Measurements from ENCODE around the gene PIERCE2. TPM values are rescaled to one million over a fixed set of nuclear protein-coding genes. Genes with fewer than 3 reads are reported as not detected.

PIERCE2 gene
- 3.5 and 5.0 TPM in 2 replicates for total RNA-seq (2022)
- percentile 50 among the genes with signal in this experiment for Bru-seq, nascent RNA
- BruChase-seq, experiment 1, labeled RNA remaining after a 6-hour chase = percentile 49 among the genes with signal in this experiment
- BruChase-seq, experiment 2, labeled RNA remaining after a 2-hour chase = percentile 46 among the genes with signal in this experiment
- long read RNA-seq, partial matches to known transcripts = 0 of 5 reads
- long read RNA-seq, other reads (novel, unspliced or antisense) = 1 of 5 reads

GRCh38 chr15:55408012-55408928 is at the start of gene PIERCE2, which contains the start of gene CCPG1:
PIERCE2 (plus strand) TSS chr15:55408495; CDS start chr15:55408769, 274 bp downstream.
CCPG1 (minus strand) TSS chr15:55408359; CDS start chr15:55389424, 18,935 bp downstream.
- H3K27ac Mint-ChIP-seq (ENCODE audit: low read depth, unreplicated experiment) = peak within 1 kb of the TSS; percentile 86
- peak; percentile 88 for DNase-seq (ENCODE audit: unreplicated experiment)
- H3K9me3 Mint-ChIP-seq (ENCODE audit: unreplicated experiment) = no peaks in the 10 kb centered on the region
- intact Hi-C loops (cut with micrococcal nuclease) = loop anchor here (1.0 to 2.0 kb wide), 4 partner anchors 19 to 191 kb away; partner anchors contain the start of genes PIGB, PIGBOS1 and RAB27A
- peaks cover 12% of the 10 kb centered on the region for H3K4me1 Mint-ChIP-seq (ENCODE audit: insufficient read depth, unreplicated experiment)
- ChIA-PET POLR2A (interaction anchor here (0.6 to 2.6 kb wide), 29 partner anchors 8 to 735 kb away, joined by 3 to 18 read pairs (median 5); partner anchors contain the start of genes NEDD4, PIGB, PIGBOS1 and RSL24D1), CTCF (interaction anchor here (0.5 to 4.1 kb wide), 33 partner anchors 12 to 816 kb away, joined by 3 to 24 read pairs (median 4); partner anchors contain the start of genes PIGB and PIGBOS1)
- H3K27me3 Mint-ChIP-seq (ENCODE audit: insufficient read depth, unreplicated experiment) = no peaks in the 10 kb centered on the region
- peak within 1 kb of the TSS; percentile 82 for H3K4me3 Mint-ChIP-seq (ENCODE audit: unreplicated experiment)
- H3K36me3 Mint-ChIP-seq (ENCODE audit: insufficient read depth, unreplicated experiment) = no peaks in the 10 kb centered on the region
- peak; percentile 55 for TF ChIP-seq CTCF (IDR thresholded peaks at IDR 0.05; ENCODE audit: unreplicated experiment)
- BruUV-seq (replicated peaks) = TSS peak; percentile 76

DNA sequence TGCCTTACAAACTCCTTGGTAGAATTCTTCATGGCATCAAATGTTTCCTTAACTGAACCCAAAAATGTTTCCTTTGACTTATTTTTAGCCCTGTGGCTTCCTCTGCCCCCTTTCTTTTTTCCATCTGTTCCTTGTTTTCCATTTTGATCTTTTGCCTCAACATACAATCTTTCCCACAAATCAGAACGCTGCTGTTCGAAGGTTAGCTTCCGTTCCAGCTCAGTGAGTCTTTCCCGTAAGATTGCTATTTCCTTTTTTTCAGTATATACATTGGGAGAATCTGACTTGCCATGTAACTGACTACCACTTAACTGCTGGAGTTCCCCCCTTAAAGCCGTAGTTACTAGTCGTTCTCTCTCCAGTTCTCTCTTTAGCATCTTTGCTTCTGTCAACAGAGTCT is 48.0 kb upstream of the PIERCE2 start:
- Mint-ChIP-seq H3K27ac (ENCODE audit: low read depth, unreplicated experiment) (no peak overlapping the region), H3K27me3 (ENCODE audit: insufficient read depth, unreplicated experiment) (no peaks in the 10 kb centered on the region), H3K4me3 (ENCODE audit: unreplicated experiment) (no peak overlapping the region), H3K4me1 (ENCODE audit: insufficient read depth, unreplicated experiment) (no peaks in the 10 kb centered on the region), H3K36me3 (ENCODE audit: insufficient read depth, unreplicated experiment) (peaks cover 58% of the 10 kb centered on the region), H3K9me3 (ENCODE audit: unreplicated experiment) (no peaks in the 10 kb centered on the region)
- POLR2A ChIA-PET = no interaction called here
- BruUV-seq (replicated peaks) = TSS peak; percentile 59
- CTCF ChIA-PET = interaction anchor here (0.9 kb wide), 1 partner anchor 36 kb away, joined by 4 read pairs; no protein-coding TSS in a partner anchor
- TF ChIP-seq CTCF (IDR thresholded peaks at IDR 0.05; ENCODE audit: unreplicated experiment) = no peak
- intact Hi-C loops (cut with micrococcal nuclease) = no loop called here
- DNase-seq (ENCODE audit: unreplicated experiment) = no peak

DNA sequence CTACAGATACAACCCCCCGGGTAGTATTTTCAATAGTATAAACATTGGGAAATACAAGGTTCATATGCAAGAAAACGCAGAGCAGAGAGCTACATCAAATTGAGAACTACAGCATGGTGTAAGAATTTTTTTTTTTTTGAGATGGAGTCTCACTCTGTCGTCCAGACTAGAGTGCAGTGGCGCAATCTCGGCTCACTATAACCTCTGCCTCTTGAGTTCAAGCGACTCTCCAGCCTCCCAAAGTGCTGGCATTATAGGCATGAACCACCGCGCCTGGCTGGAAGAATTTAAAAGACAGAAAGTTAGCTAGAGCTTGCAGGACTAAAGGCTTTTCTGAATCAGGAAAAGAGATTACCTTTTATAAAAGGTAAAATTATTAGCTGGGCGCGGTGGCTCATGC is 47.2 kb upstream of the PIERCE2 start:
- intact Hi-C loops (cut with micrococcal nuclease) = no loop called here
- no peaks in the 10 kb centered on the region for H3K4me1 Mint-ChIP-seq (ENCODE audit: insufficient read depth, unreplicated experiment)
- POLR2A ChIA-PET = interaction anchor here (0.7 kb wide), 1 partner anchor 42 kb away, joined by 3 read pairs; the partner anchor contains the start of genes PIGB and PIGBOS1
- BruUV-seq (replicated peaks) = no TSS peak
- H3K9me3 Mint-ChIP-seq (ENCODE audit: unreplicated experiment) = no peaks in the 10 kb centered on the region
- no peaks in the 10 kb centered on the region for H3K27me3 Mint-ChIP-seq (ENCODE audit: insufficient read depth, unreplicated experiment)
- CTCF ChIA-PET = no interaction called here
- H3K36me3 Mint-ChIP-seq (ENCODE audit: insufficient read depth, unreplicated experiment) = peaks cover 50% of the 10 kb centered on the region
- H3K4me3 Mint-ChIP-seq (ENCODE audit: unreplicated experiment) = no peak overlapping the region
- no peak overlapping the region for H3K27ac Mint-ChIP-seq (ENCODE audit: low read depth, unreplicated experiment)
- DNase-seq (ENCODE audit: unreplicated experiment) = no peak
- no peak for TF ChIP-seq CTCF (IDR thresholded peaks at IDR 0.05; ENCODE audit: unreplicated experiment)

- no TSS peak for BruUV-seq (replicated peaks)
- Mint-ChIP-seq H3K4me1 (ENCODE audit: insufficient read depth, unreplicated experiment) (no peaks in the 10 kb centered on the region), H3K27me3 (ENCODE audit: insufficient read depth, unreplicated experiment) (no peaks in the 10 kb centered on the region), H3K36me3 (ENCODE audit: insufficient read depth, unreplicated experiment) (peaks cover 36% of the 10 kb centered on the region), H3K4me3 (ENCODE audit: unreplicated experiment) (no peak overlapping the region), H3K27ac (ENCODE audit: low read depth, unreplicated experiment) (no peak overlapping the region), H3K9me3 (ENCODE audit: unreplicated experiment) (no peaks in the 10 kb centered on the region)
- intact Hi-C loops (cut with micrococcal nuclease) = no loop called here
- CTCF ChIA-PET = no interaction called here
- POLR2A ChIA-PET = no interaction called here
- no peak for DNase-seq (ENCODE audit: unreplicated experiment)
- no peak for TF ChIP-seq CTCF (IDR thresholded peaks at IDR 0.05; ENCODE audit: unreplicated experiment)
Observed at GRCh38 chr15:55362641-55363040, 45.7 kb upstream of the PIERCE2 start.
